Measurements from ENCODE around the gene DCAF8L2. TPM values are rescaled to one million over a fixed set of nuclear protein-coding genes. Genes with fewer than 3 reads are reported as not detected.
"Not testable (repeated sequence)": the region's sequence is repeated elsewhere in the genome, so short reads cannot be mapped to it uniquely, and the experiment has no call there.

Gene DCAF8L2
- total and polyA plus RNA-seq, 2 donors from 2014 or later: not detected

DNA sequence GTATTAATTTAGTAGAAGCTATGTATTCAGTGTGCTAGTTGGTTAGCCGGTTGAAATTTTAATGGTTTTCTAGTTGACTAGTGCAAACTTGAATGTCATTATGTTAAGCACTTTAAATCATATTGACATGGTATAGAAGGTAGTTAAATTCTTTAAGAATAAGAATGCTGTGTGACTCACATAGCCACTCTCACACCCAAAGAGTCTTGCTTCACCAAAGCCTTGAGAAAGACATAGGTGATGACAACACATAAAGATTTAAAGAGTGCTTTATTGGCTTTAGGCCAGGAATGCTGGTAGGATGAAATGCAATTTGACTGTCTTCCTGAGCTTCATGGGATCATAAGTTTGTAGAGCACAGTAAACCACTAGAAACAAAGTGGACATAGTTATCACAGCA, 85.3 kb downstream of the DCAF8L2 start:
- no peak for FAIRE-seq

DNA sequence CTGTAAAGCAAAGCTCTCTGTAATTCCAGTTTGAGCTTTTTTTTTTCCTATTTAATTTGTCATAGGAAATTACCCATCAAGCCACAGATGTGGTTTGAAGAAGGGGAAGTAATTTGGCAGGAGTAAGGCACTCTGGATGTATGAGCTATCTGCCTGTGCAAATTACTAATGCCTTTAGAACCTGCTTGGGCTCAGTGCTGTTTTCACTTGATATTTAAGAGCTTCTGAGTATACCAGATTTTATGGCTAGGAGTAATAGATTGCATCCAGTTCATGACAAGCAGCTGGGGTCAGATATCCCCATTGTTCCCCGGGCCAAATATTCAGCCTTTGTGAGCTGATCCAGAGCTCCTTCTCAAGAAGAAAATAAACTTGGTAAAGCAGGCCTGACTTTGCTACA, 89.1 kb downstream of the DCAF8L2 start:
- Histone ChIP-seq H3K36me3 (ENCODE audit: control insufficient read depth in 2 of 3, insufficient read depth in 3 of 3, low read length in 3 of 3) (no peaks in the 10 kb centered on the region), H3K9me3 (ENCODE audit: control insufficient read depth in 2 of 3, insufficient read depth in 1 of 3, low read length in 3 of 3) (no peaks in the 10 kb centered on the region), H3K4me1 (ENCODE audit: control insufficient read depth in 2 of 3, insufficient read depth in 2 of 3, low read depth in 1 of 3, low read length in 3 of 3) (no peaks in the 10 kb centered on the region), H3K27me3 (ENCODE audit: control insufficient read depth, insufficient read depth, low read length) (no peaks in the 10 kb centered on the region), H3K9ac (ENCODE audit: low read length in 3 of 3) (no peak overlapping the region), H3K27ac (ENCODE audit: low read depth in 2 of 2, low read length in 2 of 2) (no peak overlapping the region), H3K4me3 (ENCODE audit: low read length in 3 of 3) (no peak overlapping the region)
- peak in 2 of 5 donors; percentile 1 to 3 for DNase-seq
- TF ChIP-seq, protein P1, sequence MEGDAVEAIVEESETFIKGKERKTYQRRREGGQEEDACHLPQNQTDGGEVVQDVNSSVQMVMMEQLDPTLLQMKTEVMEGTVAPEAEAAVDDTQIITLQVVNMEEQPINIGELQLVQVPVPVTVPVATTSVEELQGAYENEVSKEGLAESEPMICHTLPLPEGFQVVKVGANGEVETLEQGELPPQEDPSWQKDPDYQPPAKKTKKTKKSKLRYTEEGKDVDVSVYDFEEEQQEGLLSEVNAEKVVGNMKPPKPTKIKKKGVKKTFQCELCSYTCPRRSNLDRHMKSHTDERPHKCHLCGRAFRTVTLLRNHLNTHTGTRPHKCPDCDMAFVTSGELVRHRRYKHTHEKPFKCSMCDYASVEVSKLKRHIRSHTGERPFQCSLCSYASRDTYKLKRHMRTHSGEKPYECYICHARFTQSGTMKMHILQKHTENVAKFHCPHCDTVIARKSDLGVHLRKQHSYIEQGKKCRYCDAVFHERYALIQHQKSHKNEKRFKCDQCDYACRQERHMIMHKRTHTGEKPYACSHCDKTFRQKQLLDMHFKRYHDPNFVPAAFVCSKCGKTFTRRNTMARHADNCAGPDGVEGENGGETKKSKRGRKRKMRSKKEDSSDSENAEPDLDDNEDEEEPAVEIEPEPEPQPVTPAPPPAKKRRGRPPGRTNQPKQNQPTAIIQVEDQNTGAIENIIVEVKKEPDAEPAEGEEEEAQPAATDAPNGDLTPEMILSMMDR (IDR thresholded peaks at IDR 0.05; ENCODE audit: borderline replicate concordance, extremely low read depth, insufficient read depth): no peak
- intact Hi-C loops (cut with DNase I): no loop called here
- FAIRE-seq: no peak

More for the DNA sequence above, 85.3 kb downstream of the DCAF8L2 start:
- no peak for DNase-seq
- Histone ChIP-seq H3K27ac (ENCODE audit: low read depth in 2 of 2, low read length in 2 of 2) (no peak overlapping the region), H3K9ac (ENCODE audit: low read length in 3 of 3) (no peak overlapping the region), H3K36me3 (ENCODE audit: control insufficient read depth in 2 of 3, insufficient read depth in 3 of 3, low read length in 3 of 3) (no peaks in the 10 kb centered on the region), H3K9me3 (ENCODE audit: control insufficient read depth in 2 of 3, insufficient read depth in 1 of 3, low read length in 3 of 3) (no peaks in the 10 kb centered on the region), H3K27me3 (ENCODE audit: control insufficient read depth, insufficient read depth, low read length) (no peaks in the 10 kb centered on the region), H3K4me3 (ENCODE audit: low read length in 3 of 3) (no peak overlapping the region), H3K4me1 (ENCODE audit: control insufficient read depth in 2 of 3, insufficient read depth in 2 of 3, low read depth in 1 of 3, low read length in 3 of 3) (no peaks in the 10 kb centered on the region)
- TF ChIP-seq, protein P1 (IDR thresholded peaks at IDR 0.05; ENCODE audit: borderline replicate concordance, extremely low read depth, insufficient read depth): no peak
- intact Hi-C loops (cut with DNase I): no loop called here

DNA sequence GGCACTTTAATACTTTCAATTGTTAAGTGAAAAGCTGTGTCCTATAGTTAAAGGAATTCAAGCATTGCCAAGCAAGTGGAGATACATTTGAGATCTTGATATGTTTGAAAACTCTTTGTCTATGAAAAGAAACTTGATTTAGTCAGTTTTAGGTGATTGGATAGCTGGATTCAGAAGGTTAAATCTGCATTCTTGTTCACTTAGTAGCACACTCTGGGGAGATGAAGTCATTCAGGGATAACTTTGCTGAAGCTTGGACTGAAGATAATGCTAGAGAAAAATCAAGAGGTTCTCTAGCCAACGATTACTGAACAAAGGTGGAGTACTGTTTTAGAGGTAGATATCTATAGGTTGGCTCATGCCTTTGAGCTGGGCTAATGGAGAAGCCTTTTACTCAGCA, 90.6 kb downstream of the DCAF8L2 start:
- Histone ChIP-seq H3K4me1 (ENCODE audit: control insufficient read depth in 2 of 3, insufficient read depth in 2 of 3, low read depth in 1 of 3, low read length in 3 of 3) (no peaks in the 10 kb centered on the region), H3K36me3 (ENCODE audit: control insufficient read depth in 2 of 3, insufficient read depth in 3 of 3, low read length in 3 of 3) (no peaks in the 10 kb centered on the region), H3K27ac (ENCODE audit: low read depth in 2 of 2, low read length in 2 of 2) (no peak overlapping the region), H3K4me3 (ENCODE audit: low read length in 3 of 3) (no peak overlapping the region), H3K9me3 (ENCODE audit: control insufficient read depth in 2 of 3, insufficient read depth in 1 of 3, low read length in 3 of 3) (no peaks in the 10 kb centered on the region), H3K9ac (ENCODE audit: low read length in 3 of 3) (no peak overlapping the region), H3K27me3 (ENCODE audit: control insufficient read depth, insufficient read depth, low read length) (no peaks in the 10 kb centered on the region)
- TF ChIP-seq, protein P1 (IDR thresholded peaks at IDR 0.05; ENCODE audit: borderline replicate concordance, extremely low read depth, insufficient read depth): no peak
- no peak for FAIRE-seq
- intact Hi-C loops (cut with DNase I): no loop called here
- no peak for DNase-seq

DNA sequence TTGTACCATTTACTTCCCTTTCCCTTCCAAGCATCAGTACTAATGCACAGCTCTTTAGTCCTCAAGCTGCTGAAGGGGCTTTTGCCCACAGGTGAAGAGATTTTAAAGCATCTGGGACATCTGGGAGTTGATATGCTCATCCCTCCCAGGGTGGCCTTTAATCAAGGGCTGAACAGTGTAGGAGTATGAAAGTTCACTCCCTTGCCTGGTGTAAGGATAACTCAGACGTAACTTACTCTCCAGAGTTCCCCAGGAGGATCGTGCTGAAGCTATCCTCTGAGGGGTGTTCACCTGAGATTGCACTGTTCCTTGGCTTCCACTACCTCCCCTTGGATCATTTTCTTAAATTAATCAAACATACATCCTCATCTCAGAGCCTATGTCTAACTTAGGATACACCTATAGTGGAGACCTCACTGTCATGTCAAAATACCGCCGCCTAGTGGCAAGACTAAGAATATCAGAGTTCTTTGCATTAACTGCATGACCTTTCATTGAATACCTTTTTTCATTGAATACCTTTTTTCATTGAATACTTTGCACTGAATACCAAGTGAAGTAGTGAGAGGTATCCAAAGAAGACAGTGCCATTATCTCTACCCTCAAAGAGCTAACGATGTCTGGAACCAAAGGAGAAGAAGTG, 93.5 kb downstream of the DCAF8L2 start:
- H3K9ac ChIP-seq (ENCODE audit: low read length in 3 of 3); FAIRE-seq; H3K27ac ChIP-seq (ENCODE audit: low read depth in 2 of 2, low read length in 2 of 2); intact Hi-C loops (cut with DNase I); H3K4me3 ChIP-seq (ENCODE audit: low read length in 3 of 3); H3K4me1 ChIP-seq (ENCODE audit: control insufficient read depth in 2 of 3, insufficient read depth in 2 of 3, low read depth in 1 of 3, low read length in 3 of 3); H3K36me3 ChIP-seq (ENCODE audit: control insufficient read depth in 2 of 3, insufficient read depth in 3 of 3, low read length in 3 of 3); H3K9me3 ChIP-seq (ENCODE audit: control insufficient read depth in 2 of 3, insufficient read depth in 1 of 3, low read length in 3 of 3); H3K27me3 ChIP-seq (ENCODE audit: control insufficient read depth, insufficient read depth, low read length): not testable (repeated sequence)
- TF ChIP-seq, protein P1 (IDR thresholded peaks at IDR 0.05; ENCODE audit: borderline replicate concordance, extremely low read depth, insufficient read depth): peak; percentile 12
- DNase-seq: peak in 2 of 5 donors; percentile 6 to 12
